Memory B cell (primary cell): ENCODE data around the gene TOR1AIP2.

Experiments used
- ATAC-seq: fragments of 150-1000 bp; cut with Tn5 transposase; 2 replicates; pipeline ENCODE4 v1.10.0; 2021; ENCODE audit warnings: low read depth, mild to moderate bottlenecking, moderate library complexity
- DNase-seq, 2 donors: peaks; one replicate each; pipeline ENCODE4 v3.0.0; 2022; ENCODE audit warnings: low spot score in 2 of 2
- H3K27ac Mint-ChIP-seq: one replicate; pipeline ENCODE4 v1.8.0; 2022; ENCODE audit warnings: mild to moderate bottlenecking, moderate library complexity, mixed read lengths
- H3K27me3 Mint-ChIP-seq: one replicate; pipeline ENCODE4 v1.8.0; 2022; ENCODE audit warnings: mixed read lengths
- H3K36me3 Mint-ChIP-seq: one replicate; pipeline ENCODE4 v1.8.0; 2022; ENCODE audit warnings: mild to moderate bottlenecking, mixed read lengths
- H3K4me1 Mint-ChIP-seq: one replicate; pipeline ENCODE4 v1.8.0; 2022; ENCODE audit warnings: mixed read lengths
- H3K4me3 Mint-ChIP-seq: one replicate; pipeline ENCODE4 v1.8.0; 2022; ENCODE audit warnings: mild to moderate bottlenecking, moderate library complexity, mixed read lengths
- H3K9me3 Mint-ChIP-seq: one replicate; pipeline ENCODE4 v1.8.0; 2022; ENCODE audit warnings: mixed read lengths

The TOR1AIP2 gene

DNA sequence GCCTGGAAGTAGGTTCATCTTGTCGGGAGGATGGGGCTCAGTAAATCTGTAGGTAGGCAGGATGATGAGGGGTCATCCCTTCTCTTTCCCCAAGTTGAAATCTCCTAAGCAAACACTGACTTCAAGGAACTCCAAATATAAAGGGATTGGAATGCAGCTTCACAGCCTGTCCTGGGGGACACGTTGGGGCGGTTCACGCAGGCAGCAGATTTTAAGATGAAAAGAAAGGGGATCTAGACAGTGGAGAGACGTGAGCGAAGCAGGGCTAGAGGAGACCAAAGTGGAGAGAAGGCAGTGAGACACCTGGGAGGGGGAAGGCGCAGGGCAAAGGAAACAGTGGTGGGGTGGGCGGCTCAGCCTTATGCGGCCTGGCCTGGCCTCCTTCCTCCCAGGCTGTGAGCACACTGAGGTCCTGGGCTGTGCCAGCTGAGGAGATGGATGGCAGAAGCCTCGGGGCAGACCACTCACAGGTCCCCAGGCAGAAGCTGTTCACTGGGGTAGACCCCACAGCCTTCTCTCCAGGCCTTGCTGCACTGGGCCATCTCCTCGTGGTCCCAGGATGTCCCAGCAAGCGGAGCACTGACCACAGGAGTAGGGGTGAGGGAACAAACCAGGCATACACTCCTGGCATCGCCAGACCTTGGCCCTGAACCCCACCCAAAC, 51.7 kb downstream of the TOR1AIP2 start:
- H3K4me3 Mint-ChIP-seq: no peak overlapping the region
- H3K27me3 Mint-ChIP-seq: peaks cover 13% of the 10 kb centered on the region
- H3K36me3 Mint-ChIP-seq: peaks cover 3% of the 10 kb centered on the region
- ATAC-seq: no peak
- no peaks in the 10 kb centered on the region for H3K9me3 Mint-ChIP-seq
- H3K27ac Mint-ChIP-seq: no peak overlapping the region
- no peak for DNase-seq
- H3K4me1 Mint-ChIP-seq: peaks cover 5% of the 10 kb centered on the region

DNA sequence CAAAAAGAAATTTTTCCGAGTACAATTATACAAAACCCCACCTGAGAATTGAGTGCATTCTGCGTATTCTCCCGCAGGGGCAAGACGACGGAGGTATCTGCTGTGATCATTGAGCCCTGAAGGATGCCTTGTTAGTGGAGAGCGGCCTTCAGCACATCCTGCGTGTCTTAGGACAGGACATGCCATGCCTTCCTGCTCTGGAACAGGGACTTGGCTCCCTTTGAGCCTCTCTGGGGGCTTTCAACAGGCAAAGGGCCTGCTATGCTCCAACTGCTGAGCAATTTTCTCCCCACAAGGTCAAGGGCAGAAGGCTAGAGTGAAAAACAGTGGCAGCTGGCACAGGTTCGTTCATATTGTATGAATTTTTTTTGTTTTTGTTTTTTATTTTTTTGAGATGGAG, 52.4 kb downstream of the TOR1AIP2 start:
- H3K9me3 Mint-ChIP-seq: no peaks in the 10 kb centered on the region
- H3K27me3 Mint-ChIP-seq: peaks cover 13% of the 10 kb centered on the region
- peaks cover 3% of the 10 kb centered on the region for H3K36me3 Mint-ChIP-seq
- no peaks in the 10 kb centered on the region for H3K4me1 Mint-ChIP-seq
- H3K4me3 Mint-ChIP-seq: no peak overlapping the region
- H3K27ac Mint-ChIP-seq: no peak overlapping the region
- ATAC-seq (no peak), DNase-seq (no peak)

- ATAC-seq (no peak), DNase-seq (no peak)
- Mint-ChIP-seq H3K4me3 (no peak overlapping the region), H3K27ac (no peak overlapping the region), H3K36me3 (peaks cover 3% of the 10 kb centered on the region), H3K4me1 (no peaks in the 10 kb centered on the region), H3K27me3 (peaks cover 13% of the 10 kb centered on the region), H3K9me3 (no peaks in the 10 kb centered on the region)
These were observed 53.3 kb downstream of the TOR1AIP2 start for GRCh38 chr1:179824265-179824664.

DNA sequence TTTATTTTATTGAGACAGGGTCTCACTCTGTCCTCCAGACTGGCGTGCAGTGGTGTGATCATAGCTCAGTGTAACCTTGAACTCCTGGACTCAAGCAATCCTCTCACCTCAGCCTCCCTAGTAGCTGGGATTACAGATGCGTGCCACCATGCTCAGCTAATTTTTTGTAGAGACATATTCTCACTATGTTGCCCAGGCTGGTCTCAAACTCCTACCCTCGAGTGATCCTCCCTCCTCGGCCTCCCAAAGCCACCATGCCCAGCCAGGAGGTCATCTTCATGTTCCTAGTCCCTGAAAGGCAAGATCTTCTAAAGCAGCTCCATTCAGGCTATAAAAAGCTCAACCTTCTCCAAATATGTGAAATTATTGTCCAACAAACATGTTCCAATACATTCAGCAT, 53.9 kb downstream of the TOR1AIP2 start:
- ATAC-seq (no peak), DNase-seq (no peak)
- H3K9me3 Mint-ChIP-seq: no peaks in the 10 kb centered on the region
- H3K4me1 Mint-ChIP-seq: no peaks in the 10 kb centered on the region
- peaks cover 12% of the 10 kb centered on the region for H3K27me3 Mint-ChIP-seq
- H3K27ac Mint-ChIP-seq: no peak overlapping the region
- H3K36me3 Mint-ChIP-seq: peaks cover 3% of the 10 kb centered on the region
- no peak overlapping the region for H3K4me3 Mint-ChIP-seq

GRCh38 chr1:179822065-179822464, 55.5 kb downstream of the TOR1AIP2 start:
- no peak for ATAC-seq
- no peak for DNase-seq
- peaks cover 3% of the 10 kb centered on the region for H3K36me3 Mint-ChIP-seq
- H3K4me3 Mint-ChIP-seq: no peak overlapping the region
- no peaks in the 10 kb centered on the region for H3K4me1 Mint-ChIP-seq
- no peak overlapping the region for H3K27ac Mint-ChIP-seq
- no peaks in the 10 kb centered on the region for H3K9me3 Mint-ChIP-seq
- peaks cover 12% of the 10 kb centered on the region for H3K27me3 Mint-ChIP-seq

GRCh38 chr1:179821524-179821923, 56.1 kb downstream of the TOR1AIP2 start:
- Mint-ChIP-seq H3K4me3 (no peak overlapping the region), H3K9me3 (no peaks in the 10 kb centered on the region), H3K27me3 (peaks cover 10% of the 10 kb centered on the region), H3K27ac (no peak overlapping the region), H3K4me1 (no peaks in the 10 kb centered on the region), H3K36me3 (peaks cover 3% of the 10 kb centered on the region)
- DNase-seq: no peak
- no peak for ATAC-seq

- ATAC-seq (no peak), DNase-seq (no peak)
- H3K27me3 Mint-ChIP-seq: peaks cover 6% of the 10 kb centered on the region
- H3K9me3 Mint-ChIP-seq: no peaks in the 10 kb centered on the region
- H3K4me1 Mint-ChIP-seq: peaks cover 4% of the 10 kb centered on the region
- H3K36me3 Mint-ChIP-seq: no peaks in the 10 kb centered on the region
- H3K27ac Mint-ChIP-seq: no peak overlapping the region
- no peak overlapping the region for H3K4me3 Mint-ChIP-seq
These were observed 57.2 kb downstream of the TOR1AIP2 start for GRCh38 chr1:179820226-179820970.

DNA sequence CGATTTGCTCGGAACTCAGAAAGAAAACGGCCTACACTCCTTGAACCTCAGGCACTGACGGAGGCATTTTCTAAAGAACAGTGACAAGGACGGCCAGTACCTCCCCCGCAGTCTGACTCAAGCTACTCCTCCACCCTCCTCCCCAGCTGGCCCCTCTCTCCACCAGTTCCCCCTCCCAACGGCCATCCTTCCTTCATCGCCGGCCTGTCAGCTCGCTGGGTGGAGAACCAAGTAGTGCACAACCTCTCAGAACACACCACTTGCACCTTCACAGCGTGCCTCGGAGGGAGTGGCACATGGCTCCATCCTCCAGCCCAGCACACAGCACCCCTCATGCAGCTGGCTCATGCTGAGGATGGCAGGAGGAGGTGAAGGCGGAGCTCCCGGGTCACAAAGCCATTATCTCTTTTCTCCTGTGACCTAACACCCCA, 58.8 kb downstream of the TOR1AIP2 start:
- Mint-ChIP-seq H3K36me3 (no peaks in the 10 kb centered on the region), H3K9me3 (no peaks in the 10 kb centered on the region), H3K27ac (no peak overlapping the region)

DNA sequence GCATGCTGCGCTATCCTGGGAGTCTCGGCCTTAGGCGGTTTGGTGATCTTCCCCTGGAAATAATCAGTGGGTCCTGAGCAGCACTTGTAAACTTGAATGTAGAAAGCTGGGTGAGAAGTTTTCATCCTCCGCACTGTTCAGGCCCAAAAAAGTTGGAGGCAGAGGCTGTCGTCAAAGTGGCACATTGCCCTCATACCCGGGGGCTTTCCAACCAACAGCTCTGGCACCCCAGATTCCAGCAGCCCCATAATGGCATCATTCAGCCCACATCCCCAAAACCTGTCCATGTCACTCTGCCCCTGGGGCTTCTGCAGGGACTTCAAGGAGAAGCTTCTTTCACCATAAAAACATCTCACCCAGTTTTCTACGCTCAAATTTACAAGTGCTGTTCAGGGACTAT, 59.3 kb downstream of the TOR1AIP2 start:
- ATAC-seq: no peak
- Mint-ChIP-seq H3K27me3 (peaks cover 2% of the 10 kb centered on the region), H3K9me3 (no peaks in the 10 kb centered on the region), H3K27ac (no peak overlapping the region), H3K4me1 (peaks cover 13% of the 10 kb centered on the region), H3K36me3 (no peaks in the 10 kb centered on the region), H3K4me3 (no peak overlapping the region)
- no peak for DNase-seq

More for the DNA sequence above, 58.8 kb downstream of the TOR1AIP2 start:
- H3K27me3 Mint-ChIP-seq: peaks cover 2% of the 10 kb centered on the region
- no peak for ATAC-seq
- DNase-seq: no peak
- H3K4me1 Mint-ChIP-seq: peaks cover 13% of the 10 kb centered on the region
- H3K4me3 Mint-ChIP-seq: no peak overlapping the region

GRCh38 chr1:179817789-179818188, 59.8 kb downstream of the TOR1AIP2 start:
- peaks cover 13% of the 10 kb centered on the region for H3K4me1 Mint-ChIP-seq
- no peak overlapping the region for H3K27ac Mint-ChIP-seq
- H3K27me3 Mint-ChIP-seq: peaks cover 4% of the 10 kb centered on the region
- H3K36me3 Mint-ChIP-seq: no peaks in the 10 kb centered on the region
- DNase-seq: no peak
- H3K4me3 Mint-ChIP-seq: no peak overlapping the region
- ATAC-seq: no peak
- no peaks in the 10 kb centered on the region for H3K9me3 Mint-ChIP-seq

GRCh38 chr1:179817056-179817455, 60.5 kb downstream of the TOR1AIP2 start:
- Mint-ChIP-seq H3K27me3 (peaks cover 10% of the 10 kb centered on the region), H3K36me3 (no peaks in the 10 kb centered on the region), H3K27ac (no peak overlapping the region), H3K9me3 (no peaks in the 10 kb centered on the region), H3K4me1 (peaks cover 13% of the 10 kb centered on the region), H3K4me3 (no peak overlapping the region)
- no peak for DNase-seq
- no peak for ATAC-seq

DNA sequence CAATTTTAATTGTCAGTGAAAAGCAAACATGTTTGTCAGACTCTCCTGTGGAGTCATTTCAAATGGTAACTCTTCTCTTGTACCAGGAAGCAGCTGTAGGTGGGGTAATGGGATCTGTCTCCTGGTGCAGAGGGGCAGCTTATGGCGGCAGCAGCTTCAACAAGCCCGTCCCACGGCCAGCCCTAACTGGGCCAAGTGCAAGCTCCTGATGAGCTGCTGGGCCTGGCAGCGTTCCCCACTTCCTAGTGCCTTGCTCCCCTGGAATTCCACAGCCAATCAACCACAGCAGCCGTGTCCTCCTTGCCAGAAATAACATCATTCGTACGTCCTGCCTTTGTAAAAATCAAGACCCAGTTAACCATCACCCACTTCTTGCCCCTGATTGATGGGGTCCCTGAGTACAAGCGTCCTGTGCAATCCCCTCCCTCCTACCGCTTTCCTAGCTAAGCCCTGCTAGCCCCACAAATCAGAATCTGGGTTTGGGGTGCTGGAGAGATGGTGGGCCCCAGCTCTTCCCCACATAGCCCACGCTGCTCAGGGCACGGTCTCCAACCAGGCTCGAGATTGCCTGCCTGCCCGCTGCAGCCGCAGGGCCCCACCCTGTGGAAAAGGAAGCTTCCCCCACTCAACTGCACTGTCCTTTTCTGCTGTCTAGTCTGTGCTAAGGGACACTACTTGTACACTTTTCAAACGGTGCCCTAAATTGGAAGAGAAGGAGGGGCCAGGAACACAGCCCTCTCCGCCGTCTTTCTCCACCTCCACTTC, 61.2 kb downstream of the TOR1AIP2 start:
- no peak for DNase-seq
- H3K4me3 Mint-ChIP-seq: peak overlapping the region; percentile 98
- no peaks in the 10 kb centered on the region for H3K36me3 Mint-ChIP-seq
- no peaks in the 10 kb centered on the region for H3K9me3 Mint-ChIP-seq
- no peak overlapping the region for H3K27ac Mint-ChIP-seq
- peaks cover 13% of the 10 kb centered on the region for H3K4me1 Mint-ChIP-seq
- no peak for ATAC-seq
- H3K27me3 Mint-ChIP-seq: peaks cover 11% of the 10 kb centered on the region

DNA sequence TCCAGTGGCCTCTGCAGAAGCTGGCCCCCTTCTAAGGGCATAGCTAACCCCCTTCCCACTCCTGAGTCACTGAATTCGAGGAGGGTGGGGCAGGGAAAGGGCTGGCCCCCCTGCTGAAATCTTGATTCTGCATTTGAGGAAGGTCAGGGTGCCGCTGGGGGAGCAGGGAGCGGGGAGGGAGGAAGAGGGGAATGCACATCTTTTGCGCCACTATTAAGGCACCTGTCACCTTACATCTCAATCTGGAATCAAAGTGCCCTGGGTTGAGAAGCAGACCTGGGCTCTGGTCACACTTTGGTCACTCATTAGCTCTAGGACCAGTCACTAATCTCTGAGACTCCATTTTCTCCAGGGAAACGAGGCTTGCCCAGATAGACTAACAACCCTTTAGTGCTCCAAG, 62.0 kb downstream of the TOR1AIP2 start:
- H3K27me3 Mint-ChIP-seq: peaks cover 15% of the 10 kb centered on the region
- peak overlapping the region; percentile 88 for H3K27ac Mint-ChIP-seq

DNA sequence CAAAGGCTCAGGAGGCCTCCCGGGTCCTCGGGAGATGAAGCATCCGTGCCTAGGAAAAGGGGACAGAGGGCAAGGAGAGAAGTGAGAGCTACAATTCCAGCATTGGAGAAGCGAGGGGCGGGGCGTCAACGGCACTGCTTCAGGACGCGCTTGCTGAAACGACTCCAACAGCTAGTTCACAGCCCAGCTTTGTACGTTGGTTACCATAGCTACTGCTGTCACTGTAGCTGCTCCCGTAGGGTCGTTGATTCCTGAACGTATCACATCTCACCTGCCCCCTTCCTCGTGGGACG, 63.1 kb downstream of the TOR1AIP2 start:
- Mint-ChIP-seq H3K27me3 (peaks cover 19% of the 10 kb centered on the region), H3K27ac (peak overlapping the region; percentile 88), H3K4me1 (peaks cover 17% of the 10 kb centered on the region), H3K9me3 (no peaks in the 10 kb centered on the region), H3K36me3 (no peaks in the 10 kb centered on the region), H3K4me3 (peak overlapping the region; percentile 98)
- ATAC-seq (peak; percentile 40), DNase-seq (no peak)

More for the DNA sequence above, 62.0 kb downstream of the TOR1AIP2 start:
- Mint-ChIP-seq H3K36me3 (no peaks in the 10 kb centered on the region), H3K4me3 (peak overlapping the region; percentile 98), H3K4me1 (peaks cover 13% of the 10 kb centered on the region), H3K9me3 (no peaks in the 10 kb centered on the region)
- ATAC-seq (no peak), DNase-seq (no peak)
